T47D (cell line): Measurements from ENCODE around the gene FZD2.

Experiments used
- DNase-seq, 2 experiments: peaks; one replicate each; pipeline versions ENCODE4 v3.0.0 to v3.0.0-alpha.2; 2011 to 2012; ENCODE audit warnings: low read depth in 1 of 2, low spot score in 1 of 2
- JUND ChIP-seq: IDR thresholded peaks from 2 replicates; pipeline ENCODE4 v1.6.1; 2012; ENCODE audit warnings: low read depth
- in situ Hi-C: cut with HindIII; loops from 2 replicates; pipeline ENCODE4 v1.10.0; 2016; ENCODE audit warnings: low sequenced_read_pairs, low pct_unique_long_range_greater_than_20kb

Gene FZD2

GRCh38 chr17:44539673-44540072, 17.6 kb upstream of the FZD2 start:
- TF ChIP-seq JUND, result no peak
- DNase-seq, result no peak
- in situ Hi-C loops, result no loop called here

GRCh38 chr17:44540246-44541084, 16.8 kb upstream of the FZD2 start:
- DNase-seq, result no peak
- TF ChIP-seq JUND, result no peak
- in situ Hi-C loops, result no loop called here

GRCh38 chr17:44541884-44542581, 15.3 kb upstream of the FZD2 start:
- no peak for DNase-seq
- in situ Hi-C loops, result no loop called here

GRCh38 chr17:44543213-44543904, 13.9 kb upstream of the FZD2 start:
- no peak for TF ChIP-seq JUND
- in situ Hi-C loops, result no loop called here
- peak; percentile 62 to 82 for DNase-seq

More at GRCh38 chr17:44541884-44542581, 15.3 kb upstream of the FZD2 start:
- no peak for TF ChIP-seq JUND

GRCh38 chr17:44543905-44544523, 13.3 kb upstream of the FZD2 start:
- in situ Hi-C loops, result no loop called here
- DNase-seq, result no peak
- TF ChIP-seq JUND, result no peak

- TF ChIP-seq JUND, result no peak
- in situ Hi-C loops, result no loop called here
- no peak for DNase-seq
Observed at GRCh38 chr17:44546671-44547606, 10.3 kb upstream of the FZD2 start.

GRCh38 chr17:44547625-44548267, 9.5 kb upstream of the FZD2 start:
- in situ Hi-C loops, result no loop called here
- no peak for DNase-seq
- TF ChIP-seq JUND, result no peak

- TF ChIP-seq JUND, result no peak
- DNase-seq, result no peak
- in situ Hi-C loops, result no loop called here
Observed at GRCh38 chr17:44548376-44549230, 8.7 kb upstream of the FZD2 start.

GRCh38 chr17:44549686-44550085, 7.6 kb upstream of the FZD2 start:
- no peak for DNase-seq
- in situ Hi-C loops, result no loop called here
- TF ChIP-seq JUND, result no peak

GRCh38 chr17:44552361-44552760, 4.9 kb upstream of the FZD2 start:
- DNase-seq, result no peak
- TF ChIP-seq JUND, result no peak
- in situ Hi-C loops, result no loop called here
